GM19328 (cell line): Measurements from ENCODE around the gene AKAP9.
"Not testable (repeated sequence)": the region's sequence is repeated elsewhere in the genome, so short reads cannot be mapped to it uniquely, and the experiment has no call there.

Source experiments
- ATAC-seq: cut with Tn5 transposase; IDR thresholded peaks from one replicate; pipeline ENCODE4 v1.9.1; 2021; ENCODE audit warnings: mild to moderate bottlenecking, moderate library complexity; ENCODE audit not compliant: unreplicated experiment

AKAP9 gene

DNA sequence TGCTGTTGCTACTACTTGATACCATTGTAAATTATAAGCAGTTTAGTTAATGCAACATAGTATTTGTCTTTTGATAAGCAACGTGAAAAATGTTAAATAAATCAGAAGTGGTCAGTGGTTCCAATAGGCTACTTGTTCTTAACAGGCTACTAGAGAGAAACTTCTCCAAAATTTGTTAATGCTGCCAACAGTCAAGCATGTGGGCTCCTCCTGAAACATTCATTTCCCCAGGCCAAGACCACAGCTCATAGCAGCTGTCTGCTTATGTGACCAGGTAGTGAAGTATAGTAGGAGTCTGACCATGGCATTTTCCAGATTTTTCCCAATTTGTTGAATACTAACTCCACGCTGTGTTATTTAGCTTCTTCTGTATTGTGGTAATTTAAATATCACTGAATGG, 112.7 kb downstream of the AKAP9 start:
- no peak for ATAC-seq

- no peak for ATAC-seq
Measured at GRCh38 chr7:92056286-92056685, 115.6 kb downstream of the AKAP9 start.

- no peak for ATAC-seq
Measured at GRCh38 chr7:92057375-92057774, 116.7 kb downstream of the AKAP9 start.

DNA sequence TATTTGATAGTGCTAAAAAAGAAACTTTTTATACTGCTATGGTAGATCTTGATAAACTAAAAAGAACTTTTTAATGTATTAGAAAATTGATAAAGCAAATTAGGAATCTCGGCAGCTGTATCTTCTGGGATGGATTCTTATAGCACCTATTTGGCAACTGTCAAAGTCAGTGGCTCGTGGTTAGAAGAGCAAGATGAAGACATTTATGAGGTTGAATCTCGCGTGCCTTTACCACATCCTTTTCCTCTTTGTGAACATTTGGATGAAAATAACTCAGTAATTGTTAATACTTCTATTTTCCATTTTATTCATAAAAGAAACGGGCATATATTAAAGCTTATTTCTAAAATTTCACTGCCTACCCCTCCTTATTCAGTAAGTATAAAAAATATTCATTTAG, 117.4 kb downstream of the AKAP9 start:
- no peak for ATAC-seq

DNA sequence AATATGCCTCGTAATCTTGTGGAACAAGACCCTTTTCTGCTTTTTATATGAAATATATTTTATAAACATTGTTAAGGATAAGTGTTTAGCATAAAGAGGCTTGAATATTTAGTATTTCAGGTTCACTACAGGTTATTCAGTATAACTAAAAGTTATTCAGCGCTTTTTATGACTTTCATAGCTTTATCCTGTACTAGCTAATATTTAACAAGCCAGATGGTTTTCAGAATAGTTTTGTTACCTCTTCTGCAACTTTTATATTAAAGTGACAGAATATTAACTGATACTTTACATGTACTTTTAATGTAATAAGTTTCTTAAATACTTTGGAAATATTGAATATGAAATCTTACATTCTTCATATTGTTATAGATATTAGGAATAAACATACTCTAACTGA, 118.2 kb downstream of the AKAP9 start:
- ATAC-seq: no peak

DNA sequence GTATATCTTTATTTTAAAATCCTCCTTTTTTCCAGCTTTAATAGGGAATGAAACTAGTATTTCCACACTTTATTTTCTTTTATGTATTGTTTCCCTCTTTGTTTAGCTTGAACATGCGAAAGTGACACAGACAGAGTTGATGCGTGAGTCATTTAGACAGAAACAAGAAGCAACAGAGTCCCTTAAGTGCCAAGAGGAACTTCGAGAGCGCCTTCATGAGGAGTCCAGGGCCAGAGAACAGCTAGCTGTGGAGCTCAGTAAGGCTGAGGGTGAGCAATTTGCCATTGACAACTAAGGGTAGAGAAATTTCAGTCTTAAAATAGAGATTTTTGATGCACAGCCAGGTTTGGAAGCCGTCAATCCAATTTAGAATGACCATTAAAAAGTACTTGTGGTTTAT, 120.5 kb downstream of the AKAP9 start:
- ATAC-seq: no peak

DNA sequence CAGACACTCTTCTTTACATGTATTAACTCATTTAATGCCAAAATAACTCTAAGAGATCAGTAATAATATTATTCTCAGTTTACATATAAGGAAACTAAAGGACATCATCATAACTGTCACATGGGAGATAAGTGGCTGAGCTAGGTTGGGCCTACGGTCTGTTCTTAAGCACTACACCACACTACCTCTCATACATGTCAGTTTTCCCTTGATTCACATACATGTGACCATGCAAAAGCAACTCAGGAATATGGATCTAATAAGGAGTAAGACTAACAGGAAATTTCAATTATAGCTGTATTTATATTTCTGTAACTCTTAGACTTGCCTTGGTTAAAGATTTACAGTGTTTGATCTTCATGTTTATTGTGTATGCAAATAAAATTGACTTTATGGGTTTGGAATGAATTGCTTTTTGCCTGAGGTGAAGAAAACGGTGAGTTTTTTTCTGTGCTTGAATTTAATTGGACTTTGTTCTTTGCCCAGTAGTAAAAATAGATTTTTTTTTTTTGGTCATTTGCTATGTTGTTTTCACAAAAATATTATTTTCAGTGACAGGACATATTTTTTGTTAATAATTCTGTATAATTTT, 123.9 kb downstream of the AKAP9 start:
- ATAC-seq: no peak

GRCh38 chr7:92071032-92071431, 130.4 kb downstream of the AKAP9 start:
- no peak for ATAC-seq

DNA sequence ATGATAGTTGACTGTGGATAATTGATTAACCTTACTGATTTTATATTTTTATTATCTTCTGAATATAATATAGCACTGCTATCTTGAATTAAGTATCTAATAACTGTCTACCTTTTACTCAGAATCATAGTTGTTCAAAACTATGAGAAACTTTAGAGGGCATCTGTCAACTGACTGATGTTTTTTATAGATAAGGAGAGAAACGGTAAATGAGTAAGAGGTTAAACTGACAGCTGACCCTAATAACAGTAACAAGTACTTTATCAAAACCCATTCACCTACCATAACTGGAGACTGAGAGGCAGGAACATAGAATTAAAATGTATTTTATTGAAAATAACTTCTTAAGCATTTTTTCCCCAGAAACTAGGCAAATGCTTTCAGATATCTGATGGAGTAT, 131.5 kb downstream of the AKAP9 start:
- ATAC-seq: no peak

GRCh38 chr7:92072708-92073107, 132.0 kb downstream of the AKAP9 start:
- no peak for ATAC-seq

DNA sequence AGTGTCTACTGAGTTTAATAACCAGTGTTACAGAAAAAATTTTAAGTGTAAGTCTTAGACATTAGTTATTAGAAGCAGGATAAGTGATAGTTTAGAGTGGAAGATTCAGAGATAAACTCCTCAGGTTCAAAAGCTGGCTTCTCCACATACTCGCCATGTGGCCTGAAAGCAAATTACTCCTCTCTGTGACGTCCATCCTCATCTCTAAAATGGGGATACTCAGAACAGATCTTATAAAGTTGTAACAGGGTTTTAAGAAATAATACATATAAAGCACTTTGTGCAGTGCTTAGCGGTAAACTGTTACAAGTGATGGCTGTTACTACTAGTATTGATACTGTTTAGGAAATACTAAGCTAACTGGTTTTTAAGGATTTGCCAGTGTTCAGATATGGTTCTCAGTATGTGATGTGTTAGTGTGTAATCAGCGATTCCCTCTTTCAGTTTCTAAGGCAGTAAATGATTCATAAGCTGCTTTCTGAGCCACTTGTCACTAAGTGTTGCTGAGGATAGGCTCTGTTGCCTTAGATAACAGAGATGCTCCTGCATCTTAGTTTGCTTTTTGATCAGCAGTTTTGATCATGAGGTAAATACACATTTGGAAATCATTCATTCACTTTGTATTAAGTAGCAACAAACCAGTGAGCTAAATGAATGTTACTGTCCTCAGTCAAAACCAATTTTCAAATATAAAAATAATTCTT, 134.9 kb downstream of the AKAP9 start:
- no peak for ATAC-seq

GRCh38 chr7:92076509-92076908, 135.8 kb downstream of the AKAP9 start:
- no peak for ATAC-seq

GRCh38 chr7:92083922-92084321, 143.3 kb downstream of the AKAP9 start:
- not testable (repeated sequence) for ATAC-seq

GRCh38 chr7:92088266-92088665, 147.6 kb downstream of the AKAP9 start:
- ATAC-seq: no peak

GRCh38 chr7:92092210-92092609, 151.5 kb downstream of the AKAP9 start:
- ATAC-seq: no peak

GRCh38 chr7:92095380-92095779, 154.7 kb downstream of the AKAP9 start:
- no peak for ATAC-seq

DNA sequence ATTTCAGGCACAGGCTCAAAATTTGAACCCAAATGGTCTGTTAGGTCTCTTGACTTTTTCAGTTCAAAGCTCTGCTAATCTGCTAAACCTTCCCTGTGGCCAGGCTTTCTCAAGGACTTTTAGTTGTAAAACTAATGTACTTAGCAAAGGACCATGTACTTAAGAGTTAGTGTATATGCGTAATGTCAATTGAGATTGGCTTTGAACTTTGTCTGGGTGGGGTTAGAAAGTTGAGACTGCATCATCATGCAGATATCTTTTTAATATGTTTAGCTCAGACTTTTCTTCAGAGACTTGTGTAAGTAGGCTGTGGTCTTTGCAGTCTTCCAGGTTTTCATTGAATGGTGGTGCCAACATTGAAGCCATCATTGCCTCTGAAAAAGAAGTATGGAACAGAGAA, 159.9 kb downstream of the AKAP9 start:
- no peak for ATAC-seq

GRCh38 chr7:92102862-92103261, 162.2 kb downstream of the AKAP9 start:
- not testable (repeated sequence) for ATAC-seq

DNA sequence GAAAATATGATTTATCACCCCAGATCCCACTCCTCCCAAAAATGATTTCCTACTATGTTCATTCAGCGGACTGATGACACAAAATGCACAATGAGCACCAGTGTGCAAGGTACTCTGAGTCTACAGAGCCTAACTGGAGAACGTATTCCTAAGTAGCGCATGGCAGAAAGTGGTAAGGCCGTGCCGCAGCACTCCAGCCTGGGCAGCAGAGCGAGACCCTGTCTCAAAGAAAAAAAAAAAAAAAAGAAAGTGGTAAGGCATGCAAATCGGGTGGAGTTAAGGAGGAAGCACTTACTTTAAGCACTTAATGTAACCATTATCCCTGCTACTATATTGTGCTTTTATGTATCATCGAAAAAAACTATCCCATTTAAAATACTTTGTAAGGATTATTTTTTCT, 168.2 kb downstream of the AKAP9 start:
- ATAC-seq: no peak

DNA sequence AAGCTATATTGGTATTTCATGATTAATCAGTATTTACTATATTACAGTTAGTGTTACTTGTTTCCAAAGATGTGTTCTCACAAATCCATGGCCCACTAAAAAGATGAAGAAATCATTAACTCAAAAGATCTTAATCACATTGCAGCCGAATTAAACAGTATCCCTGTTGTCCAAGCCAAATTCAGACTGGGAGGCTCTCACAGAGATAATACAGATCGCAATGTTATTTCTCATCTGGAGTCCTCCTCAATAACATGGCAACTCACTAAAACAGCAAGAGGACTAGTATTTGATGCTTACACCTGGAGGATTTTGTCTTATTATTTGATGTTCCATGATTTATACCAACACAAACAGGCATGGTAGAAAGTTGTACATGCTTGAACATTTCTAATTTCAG, 170.2 kb downstream of the AKAP9 start:
- ATAC-seq: no peak

- no peak for ATAC-seq
Measured at GRCh38 chr7:92115821-92116220, 175.2 kb downstream of the AKAP9 start.

DNA sequence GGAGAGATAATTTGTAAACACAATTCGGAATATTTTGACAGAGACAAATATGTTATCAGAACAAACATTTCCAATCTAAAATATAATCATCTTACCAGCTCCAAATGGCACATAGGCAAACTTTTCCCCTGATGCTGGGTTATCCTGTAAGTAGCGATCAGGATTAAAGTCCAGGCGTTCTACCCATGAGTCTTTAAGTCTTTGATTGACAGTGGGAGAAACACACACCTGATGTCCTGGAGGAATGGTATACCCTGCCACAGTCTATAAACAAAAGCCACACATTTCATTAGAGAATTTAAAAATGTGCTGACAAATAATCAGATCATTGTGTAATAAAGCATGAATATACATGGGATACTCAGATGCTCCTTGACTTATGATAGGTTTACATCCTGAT, 176.3 kb downstream of the AKAP9 start:
- ATAC-seq: no peak

GRCh38 chr7:92119213-92119759, 178.6 kb downstream of the AKAP9 start:
- ATAC-seq: no peak
